HG02840 (cell line): ENCODE results near the gene KRTAP12-2.
"Not testable (repeated sequence)": the region's sequence is repeated elsewhere in the genome, so short reads cannot be mapped to it uniquely, and the experiment has no call there.

Experiments used
- ATAC-seq: cut with Tn5 transposase; IDR thresholded peaks from one replicate; pipeline ENCODE4 v1.9.1; 2021; ENCODE audit warnings: mild to moderate bottlenecking, moderate library complexity, moderate number of reproducible peaks; ENCODE audit not compliant: unreplicated experiment, low FRiP score

Gene KRTAP12-2

DNA sequence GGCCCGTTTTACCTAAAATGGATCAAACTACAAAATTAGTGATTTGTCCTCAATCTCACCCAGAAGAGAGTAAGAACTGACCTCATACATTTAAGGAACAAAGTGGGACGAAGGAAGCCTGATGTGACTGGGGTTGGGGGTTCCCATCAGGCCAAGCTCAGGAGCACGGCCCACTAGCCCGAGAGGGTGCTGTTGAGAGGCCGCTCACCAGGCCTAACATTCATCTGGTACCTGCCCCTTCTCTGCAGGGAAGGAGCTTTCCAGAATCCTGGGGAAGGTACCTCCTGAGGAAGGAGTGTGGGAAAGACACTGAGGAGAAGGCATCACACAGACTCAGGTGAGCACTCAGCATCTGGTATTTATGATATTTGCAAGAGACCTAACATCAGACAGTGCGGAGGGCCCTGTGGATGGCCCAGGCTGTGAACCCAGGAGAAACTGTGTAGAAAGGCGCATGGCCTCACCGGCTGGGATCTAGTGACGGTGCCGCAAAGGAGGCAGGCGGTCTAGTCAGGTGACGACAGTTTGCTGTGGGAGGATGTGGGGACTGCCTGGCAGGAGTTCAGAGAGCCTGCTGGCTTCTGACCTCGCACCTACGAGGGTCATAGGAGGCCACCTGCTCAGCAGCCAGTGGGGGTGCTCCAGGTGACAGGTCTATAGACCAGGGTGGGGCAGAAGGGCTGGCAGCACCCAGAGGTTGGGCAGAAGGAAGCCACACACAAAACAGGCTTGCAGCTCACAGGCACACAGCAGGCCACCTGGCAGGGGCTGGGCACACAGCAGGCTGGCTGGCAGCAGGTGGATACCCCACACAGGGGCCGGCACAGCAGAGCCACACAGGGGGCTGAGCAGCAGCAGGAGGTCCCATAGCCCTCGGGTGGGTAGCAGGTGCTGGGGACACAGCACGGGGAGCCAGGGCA, 12.8 kb downstream of the KRTAP12-2 start:
- no peak for ATAC-seq

DNA sequence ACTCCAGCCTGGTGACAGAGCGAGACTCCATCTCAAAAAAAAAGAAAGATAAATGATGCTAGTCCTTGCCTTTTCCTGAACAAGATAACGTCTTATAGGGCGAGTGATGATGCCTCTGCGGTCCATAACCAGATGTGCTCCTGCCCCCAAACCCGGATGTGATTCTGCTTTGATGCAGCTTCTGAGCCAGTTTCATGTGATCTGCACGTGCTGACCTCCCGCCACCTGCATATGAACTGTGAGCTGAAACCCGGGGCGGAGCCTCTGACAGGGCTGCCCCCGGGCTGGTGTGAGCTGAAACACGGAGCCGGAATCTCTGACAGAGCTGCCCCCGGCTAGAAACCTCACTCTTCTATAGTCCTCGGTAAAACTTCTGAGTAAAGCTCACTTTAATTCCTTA, 13.6 kb downstream of the KRTAP12-2 start:
- no peak for ATAC-seq

DNA sequence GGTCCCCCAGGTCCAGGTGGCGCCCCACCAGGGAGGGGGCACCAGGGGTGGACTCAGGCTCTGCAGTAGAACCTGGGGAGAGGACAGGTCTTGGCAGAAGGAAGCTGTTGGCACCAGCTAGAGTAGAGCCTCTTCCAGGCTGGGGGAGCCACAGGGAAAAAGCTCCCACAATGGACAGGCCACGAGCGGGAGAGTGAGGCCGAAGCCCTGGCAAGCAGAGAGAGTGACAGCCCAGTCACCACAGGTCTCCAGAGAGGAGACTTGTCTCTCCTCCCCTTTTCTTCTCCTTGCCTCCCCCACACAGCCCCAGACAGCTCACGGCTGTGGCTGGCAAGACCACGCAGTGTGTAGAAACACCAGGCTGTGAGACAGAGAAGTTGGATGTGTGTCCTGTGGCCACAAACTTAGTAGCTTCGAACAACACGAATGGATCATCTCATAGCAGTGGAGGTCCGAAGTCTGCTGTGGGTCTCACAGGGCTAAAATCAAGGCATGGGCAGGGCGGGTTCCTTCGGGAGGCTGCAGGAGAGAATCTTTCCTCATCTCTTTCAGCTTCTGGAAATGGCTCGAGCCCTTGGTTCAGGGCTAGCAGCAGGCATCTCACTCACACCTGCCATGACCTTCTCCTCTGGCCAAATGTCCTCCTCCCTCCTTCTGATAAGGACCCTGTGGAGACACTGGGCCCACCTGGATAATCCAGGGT, 15.6 kb downstream of the KRTAP12-2 start:
- no peak for ATAC-seq

DNA sequence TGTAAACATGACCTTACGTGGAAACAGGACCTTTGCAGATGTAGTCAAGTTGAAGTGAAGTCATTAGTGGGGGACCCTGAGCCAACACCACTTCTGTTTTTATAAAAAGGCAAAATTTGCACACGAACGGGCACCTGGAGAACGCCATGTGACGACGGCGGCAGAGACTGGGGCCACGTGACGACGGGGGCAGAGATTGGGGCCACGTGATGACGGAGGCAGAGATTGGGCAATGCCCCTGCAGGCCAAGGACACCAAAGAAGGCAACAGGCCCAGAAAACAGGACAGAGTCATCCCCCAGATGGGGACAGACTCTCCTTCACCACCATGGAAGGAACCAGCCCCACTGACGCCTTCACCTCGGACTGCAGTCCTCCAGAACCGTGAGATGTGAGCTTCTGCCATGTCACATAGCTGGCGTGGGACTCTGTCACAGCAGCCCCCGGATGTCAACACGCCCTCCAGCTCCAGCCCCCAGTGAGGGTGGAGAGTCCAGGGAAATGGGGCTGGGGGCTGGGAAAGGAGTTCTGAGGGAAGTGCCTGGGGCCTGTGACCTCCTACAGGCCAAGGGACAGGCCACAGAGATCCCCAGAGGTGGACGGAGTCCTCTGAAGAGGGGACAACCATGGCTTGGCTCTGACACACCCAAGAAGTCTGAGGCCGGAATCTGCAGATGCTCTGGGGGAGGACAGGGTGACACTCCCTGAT, 16.3 kb downstream of the KRTAP12-2 start:
- no peak for ATAC-seq

DNA sequence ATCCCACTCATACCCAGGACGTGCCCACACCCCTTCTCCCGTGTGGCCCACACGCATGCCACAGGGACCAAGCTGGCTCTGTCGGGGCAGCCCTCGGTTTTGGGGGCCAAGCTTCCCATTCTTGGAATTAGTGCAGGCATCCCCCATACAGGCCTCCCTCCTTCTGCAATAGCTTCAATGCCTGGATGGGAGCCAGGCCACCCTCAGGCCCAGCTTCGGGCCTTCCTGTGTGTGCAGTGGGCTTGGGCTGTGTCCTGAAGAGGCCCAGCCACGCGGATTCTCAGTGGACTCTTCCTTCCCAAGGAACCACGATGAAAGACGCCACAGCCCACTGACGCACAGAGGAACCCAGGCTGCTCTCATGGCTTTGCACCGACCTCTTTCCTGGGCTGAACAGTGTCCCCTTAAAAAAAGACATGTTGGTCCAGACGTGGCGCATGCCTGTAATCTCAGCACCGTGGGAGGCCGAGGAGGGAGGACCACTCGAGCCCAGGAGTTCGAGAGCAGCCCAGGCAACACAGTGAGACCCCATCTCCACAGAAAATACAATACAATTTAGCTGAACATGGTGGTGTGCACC, 17.1 kb downstream of the KRTAP12-2 start:
- no peak for ATAC-seq

DNA sequence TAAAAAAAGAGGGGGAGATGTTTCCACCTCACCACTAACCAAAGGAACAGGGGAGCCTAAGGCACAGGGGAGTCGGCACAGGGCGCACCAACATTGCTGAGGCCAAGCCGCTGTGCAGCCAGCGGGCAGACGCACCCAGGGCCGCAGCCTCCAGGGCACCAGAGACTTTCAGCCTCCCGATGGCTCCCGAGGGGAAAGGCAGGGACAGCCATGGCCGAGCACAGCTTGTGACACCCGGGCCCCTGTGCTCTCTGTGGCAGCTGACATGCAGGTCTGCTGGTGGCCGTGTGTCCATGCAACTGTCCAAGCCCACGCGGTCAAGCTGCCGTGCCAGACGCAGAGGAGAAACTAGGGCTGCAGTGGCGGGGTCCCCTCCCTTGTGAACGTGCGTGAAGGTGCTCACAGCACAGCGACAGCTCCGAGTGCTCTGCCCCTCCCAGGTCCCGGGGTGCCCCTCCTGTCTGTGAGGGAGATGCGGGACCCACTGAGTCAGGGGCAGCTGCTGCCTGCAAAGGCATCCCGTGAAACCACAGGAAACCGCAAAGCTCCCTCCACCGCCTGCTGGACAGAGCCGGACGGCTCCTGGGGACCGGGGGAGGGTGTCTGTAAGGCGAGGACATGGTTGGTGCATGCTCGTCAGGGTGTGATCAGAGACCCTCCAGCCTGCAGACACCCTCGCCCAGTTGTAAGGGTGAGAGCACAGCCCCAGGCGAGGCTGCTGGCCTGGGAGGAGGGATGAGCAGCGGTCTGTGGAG, 18.0 kb downstream of the KRTAP12-2 start:
- ATAC-seq = no peak

DNA sequence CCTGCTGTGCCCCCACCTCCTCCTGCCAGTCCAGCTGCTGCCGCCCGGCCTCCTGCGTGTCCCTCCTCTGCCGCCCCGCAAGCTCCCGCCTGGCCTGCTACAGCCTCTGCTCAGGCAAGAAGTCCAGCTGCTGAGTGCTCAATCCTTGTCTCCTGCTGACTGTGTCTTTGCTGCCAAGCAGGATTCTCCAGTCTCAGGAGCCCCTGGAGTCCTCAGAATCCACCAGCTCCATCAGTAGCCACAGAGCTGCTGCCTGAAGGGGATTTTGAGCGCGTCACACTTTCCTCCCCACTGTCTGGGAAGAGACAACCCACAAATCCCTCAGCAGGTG, 19.5 kb downstream of the KRTAP12-2 start:
- ATAC-seq = no peak

DNA sequence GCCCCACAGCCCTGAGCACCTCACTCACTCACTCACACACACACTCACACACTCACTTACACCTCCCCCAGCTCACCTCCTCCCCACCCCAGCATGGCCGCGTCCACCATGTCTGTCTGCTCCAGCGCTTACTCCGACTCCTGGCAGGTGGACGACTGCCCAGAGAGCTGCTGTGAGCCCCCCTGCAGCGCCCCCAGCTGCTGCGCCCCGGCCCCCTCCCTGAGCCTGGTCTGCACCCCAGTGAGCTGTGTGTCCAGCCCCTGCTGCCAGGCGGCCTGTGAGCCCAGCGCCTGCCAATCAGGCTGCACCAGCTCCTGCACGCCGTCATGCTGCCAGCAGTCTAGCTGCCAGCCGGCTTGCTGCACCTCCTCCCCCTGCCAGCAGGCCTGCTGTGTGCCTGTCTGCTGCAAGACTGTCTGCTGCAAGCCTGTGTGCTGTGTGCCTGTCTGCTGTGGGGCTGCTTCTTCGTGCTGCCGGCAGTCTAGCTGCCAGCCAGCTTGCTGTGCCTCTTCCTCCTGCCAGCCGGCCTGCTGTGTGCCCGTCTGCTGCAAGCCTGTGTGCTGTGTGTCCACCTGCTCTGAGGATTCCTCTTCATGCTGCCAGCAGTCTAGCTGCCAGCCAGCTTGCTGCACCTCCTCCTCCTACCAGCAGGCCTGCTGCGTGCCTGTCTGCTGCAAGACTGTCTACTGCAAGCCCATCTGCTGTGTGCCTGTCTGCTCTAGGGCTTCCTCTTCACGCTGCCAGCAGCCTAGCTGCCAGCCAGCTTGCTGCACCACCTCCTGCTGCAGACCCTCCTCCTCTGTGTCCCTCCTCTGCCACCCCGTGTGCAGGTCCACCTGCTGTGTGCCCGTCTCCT, 20.1 kb downstream of the KRTAP12-2 start, which contains the start of gene KRTAP10-11:
Gene KRTAP10-11, plus strand, starts transcription at position 49 of the 856 bp plus-strand sequence. Its CDS starts 45 bp downstream, at position 94.
- not testable (repeated sequence) for ATAC-seq

DNA sequence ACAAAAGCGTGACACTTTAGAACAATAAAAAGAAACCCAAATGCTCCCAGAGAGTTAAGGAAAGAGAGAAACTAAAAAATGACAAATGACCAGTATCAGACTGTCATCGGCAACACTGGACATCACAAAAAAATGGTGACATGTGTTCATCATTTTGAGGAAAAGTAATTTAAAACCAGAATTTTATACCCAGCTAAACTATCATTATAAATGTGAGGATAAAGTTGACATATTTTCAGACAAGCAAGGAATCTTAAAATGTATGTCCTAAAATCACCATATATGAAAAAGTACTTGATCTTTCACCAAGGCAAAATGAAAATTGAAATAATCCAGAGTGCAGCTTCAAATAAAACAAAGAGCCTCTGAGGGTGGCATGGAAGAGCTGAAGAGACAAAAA, 21.8 kb downstream of the KRTAP12-2 start:
- ATAC-seq = no peak

DNA sequence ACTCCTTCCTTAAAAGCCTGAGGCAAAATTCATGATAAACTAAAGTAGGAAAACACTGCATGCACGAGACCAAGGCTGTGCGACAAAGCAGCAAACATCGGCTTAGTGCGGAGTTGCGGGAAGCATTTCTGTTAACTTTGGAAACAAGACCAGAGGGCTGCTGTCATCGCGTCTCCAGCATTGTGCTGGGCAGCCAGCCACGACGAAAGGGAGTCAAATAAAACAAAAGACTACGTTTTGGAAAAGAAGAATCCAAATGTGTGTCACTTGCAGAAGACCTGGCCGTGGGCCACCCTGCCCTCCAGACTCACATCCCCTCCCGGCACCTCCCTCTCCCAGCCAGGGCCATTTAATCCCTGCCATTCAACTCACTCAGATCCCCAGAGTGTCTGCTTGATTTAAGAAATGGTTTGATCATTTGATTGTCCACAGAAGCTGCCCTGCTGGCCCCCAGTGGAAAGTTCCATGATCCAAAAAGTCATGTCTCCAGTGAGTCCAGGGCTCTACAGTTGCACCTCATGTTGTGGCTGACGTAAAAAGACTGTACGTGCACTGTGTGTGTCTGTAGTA, 22.9 kb downstream of the KRTAP12-2 start:
- no peak for ATAC-seq

DNA sequence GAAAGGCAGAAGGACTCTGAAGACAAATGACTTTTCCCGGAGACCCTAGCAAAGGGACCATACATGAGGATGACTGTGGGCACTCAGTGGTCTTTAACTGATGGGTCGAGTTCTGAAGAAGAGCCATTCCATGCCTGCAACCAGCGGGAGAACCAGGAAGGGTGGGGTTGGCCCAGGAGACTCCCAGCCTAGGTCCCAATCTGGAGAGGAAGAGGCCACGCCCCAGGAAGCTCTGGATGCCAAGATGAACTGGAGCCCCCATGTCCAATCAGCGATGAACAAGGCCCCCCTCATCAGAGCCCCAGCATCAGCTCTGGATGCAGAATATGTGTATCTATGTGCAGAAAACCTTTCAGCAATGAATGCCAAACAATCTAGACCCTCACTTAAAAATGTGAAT, 26.0 kb downstream of the KRTAP12-2 start:
- ATAC-seq = no peak

DNA sequence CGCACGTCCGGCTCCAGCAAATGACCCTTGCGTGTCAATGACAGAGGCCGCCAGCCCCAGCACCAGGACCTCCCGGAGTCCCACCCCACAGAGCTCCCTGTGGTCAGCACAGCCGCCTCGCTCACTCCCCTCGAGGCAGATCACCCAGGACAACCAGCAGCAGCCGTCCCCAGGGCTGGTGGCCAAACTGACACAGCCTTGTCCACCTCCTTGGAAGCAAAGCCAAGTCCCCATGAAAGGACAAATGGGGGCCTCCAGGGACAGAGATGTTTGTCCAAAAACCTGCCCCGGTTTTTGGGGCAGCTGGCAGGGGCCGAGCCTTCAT, 27.4 kb downstream of the KRTAP12-2 start:
- no peak for ATAC-seq

DNA sequence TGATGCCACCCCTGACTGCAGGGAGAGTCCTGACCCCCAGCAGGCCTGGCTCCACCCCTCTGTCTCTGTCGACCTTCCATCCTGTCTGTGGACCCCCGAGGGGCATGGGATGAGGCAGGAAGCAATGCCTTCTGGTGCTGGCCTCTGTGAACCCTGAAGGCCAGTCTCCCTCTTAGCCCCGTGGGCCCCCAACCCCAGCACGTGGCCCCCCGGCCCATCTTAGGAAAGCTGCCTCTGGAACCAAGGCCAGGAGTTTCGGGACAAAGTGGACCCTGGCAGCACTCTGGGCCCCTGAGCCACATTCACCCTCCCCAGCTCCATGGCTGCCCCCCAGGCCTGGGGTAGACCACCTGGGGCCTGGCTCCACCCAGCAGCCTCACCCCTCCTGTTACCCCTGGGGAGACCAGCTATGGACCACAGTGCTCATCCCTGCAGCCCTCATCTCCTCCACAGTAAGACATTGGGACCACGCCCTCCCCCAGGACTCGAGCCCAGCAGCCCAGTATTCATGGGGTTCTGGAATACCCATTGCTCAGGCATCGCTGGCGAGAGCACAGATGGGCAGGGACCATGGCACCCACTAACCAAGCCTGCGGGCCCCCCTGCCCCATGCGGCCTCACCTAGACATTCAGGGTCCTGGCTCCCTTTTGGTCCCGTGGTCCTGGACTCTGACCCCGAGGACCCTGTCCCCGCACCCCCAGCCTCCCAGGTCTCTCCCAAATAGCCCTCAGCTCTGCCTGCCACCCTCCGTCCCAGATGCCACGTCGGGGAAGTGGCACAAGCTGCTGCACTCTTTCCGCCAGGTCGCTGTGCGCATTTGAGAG, 28.0 kb downstream of the KRTAP12-2 start:
- ATAC-seq = not testable (repeated sequence)

DNA sequence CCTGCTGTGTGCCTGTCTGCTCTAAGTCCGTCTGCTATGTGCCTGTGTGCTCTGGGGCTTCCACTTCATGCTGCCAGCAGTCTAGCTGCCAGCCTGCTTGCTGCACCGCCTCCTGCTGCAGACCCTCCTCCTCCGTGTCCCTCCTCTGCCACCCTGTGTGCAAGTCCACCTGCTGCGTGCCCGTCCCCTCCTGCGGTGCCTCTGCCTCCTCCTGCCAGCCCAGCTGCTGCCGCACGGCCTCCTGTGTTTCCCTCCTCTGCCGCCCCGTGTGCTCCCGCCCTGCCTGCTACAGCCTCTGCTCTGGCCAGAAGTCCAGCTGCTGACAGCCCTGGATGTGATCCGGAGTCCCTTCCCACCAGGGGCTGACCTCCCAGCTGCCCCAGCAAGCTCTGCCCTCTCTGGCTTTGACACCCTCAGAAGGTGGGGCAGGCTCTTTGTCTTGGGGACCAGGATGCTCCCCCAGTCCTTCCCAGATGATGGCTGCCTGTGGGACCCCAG, 28.8 kb downstream of the KRTAP12-2 start:
- not testable (repeated sequence) for ATAC-seq

DNA sequence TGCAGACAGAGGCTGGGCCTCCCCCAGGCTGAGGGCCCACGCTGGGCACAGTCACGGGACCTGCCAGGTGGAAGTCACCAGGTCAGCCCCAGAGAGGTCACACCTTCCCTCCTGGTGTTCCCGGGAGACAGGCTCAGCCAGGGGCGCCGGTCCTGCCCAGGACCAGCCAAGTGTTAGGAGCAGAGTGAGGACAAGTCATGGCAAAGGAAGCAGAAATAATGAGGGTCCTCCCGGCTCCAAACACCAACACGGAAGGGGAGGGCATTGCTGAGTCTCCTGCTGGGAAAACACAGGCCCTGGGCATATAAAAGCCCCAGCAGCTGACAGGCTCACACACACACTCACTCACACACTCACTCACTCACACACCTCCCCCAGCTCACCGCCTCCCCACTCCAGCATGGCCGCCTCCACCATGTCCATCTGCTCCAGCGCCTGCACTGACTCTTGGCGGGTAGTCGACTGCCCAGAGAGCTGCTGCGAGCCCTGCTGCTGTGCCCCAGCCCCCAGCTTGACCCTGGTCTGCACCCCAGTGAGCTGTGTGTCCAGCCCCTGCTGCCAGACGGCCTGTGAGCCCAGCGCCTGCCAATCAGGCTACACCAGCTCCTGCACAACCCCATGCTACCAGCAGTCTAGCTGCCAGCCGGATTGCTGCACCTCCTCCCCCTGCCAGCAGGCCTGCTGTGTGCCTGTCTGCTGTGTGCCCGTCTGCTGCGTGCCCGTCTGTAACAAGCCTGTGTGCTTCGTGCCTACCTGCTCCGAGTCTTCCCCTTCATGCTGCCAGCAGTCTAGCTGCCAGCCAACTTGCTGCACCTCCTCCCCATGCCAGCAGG, 29.5 kb downstream of the KRTAP12-2 start, which contains the start of gene KRTAP10-10:
Gene KRTAP10-10, plus strand, starts transcription at position 339 of the 833 bp plus-strand sequence. Its CDS starts 62 bp downstream, at position 401.
- ATAC-seq = no peak

DNA sequence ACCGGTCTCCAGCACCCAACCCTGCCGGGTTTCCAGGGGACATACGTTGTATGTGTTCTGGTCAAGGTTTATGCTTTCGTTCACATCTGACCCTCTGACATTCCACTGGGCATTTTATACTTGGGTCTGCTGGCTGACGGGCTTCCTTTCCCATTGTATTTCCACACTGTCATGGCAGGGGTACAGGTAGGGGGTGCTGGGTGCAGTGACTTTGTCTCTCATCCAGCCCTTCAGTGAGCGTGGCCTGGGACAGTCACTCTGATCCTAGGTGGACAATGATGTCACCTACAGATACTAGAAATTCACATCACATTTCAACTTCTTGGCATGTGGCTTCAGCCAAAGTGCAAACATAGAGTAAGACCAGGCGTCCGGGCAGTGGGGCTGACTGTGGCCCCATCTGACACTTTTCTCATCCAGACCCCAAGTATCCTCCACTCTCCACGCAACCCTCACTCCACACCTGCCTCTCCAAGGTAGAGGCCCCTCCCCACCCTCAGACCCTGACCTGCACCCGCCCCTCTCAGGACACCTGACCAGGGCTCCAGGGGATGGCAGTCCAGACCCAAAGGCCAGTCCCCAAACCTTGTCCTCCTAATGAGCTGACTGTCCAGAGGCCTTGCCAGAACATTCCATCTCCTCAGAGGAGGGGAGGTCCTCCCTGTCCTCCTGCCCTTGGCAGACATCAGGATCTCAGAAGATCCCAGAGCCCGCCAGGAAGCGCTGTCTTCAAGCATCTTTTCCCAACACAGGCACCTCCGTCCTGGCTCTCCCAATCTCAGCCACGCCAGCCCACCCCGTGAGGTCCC, 30.3 kb downstream of the KRTAP12-2 start:
- no peak for ATAC-seq
